HEK293T (cell line): Measurements from ENCODE around the gene RIPK1.

Experiments
- BHLHE40 ChIP-seq: fragments of 450-650 bp; IDR thresholded peaks from 2 replicates; pipeline ENCODE4 v1.6.1; 2016; ENCODE audit warnings: mild to moderate bottlenecking, moderate library complexity, borderline replicate concordance
- CTBP1 ChIP-seq: fragments of 450-650 bp; IDR thresholded peaks from 2 replicates; pipeline ENCODE4 v1.6.1; 2016; ENCODE audit warnings: borderline replicate concordance
- FOXA1 ChIP-seq: fragments of 450-650 bp; IDR thresholded peaks from 2 replicates; pipeline ENCODE4 v1.6.1; 2016; ENCODE audit warnings: mild to moderate bottlenecking
- HDGF ChIP-seq: fragments of 450-650 bp; IDR thresholded peaks from 2 replicates; pipeline ENCODE4 v1.6.1; 2017; ENCODE audit warnings: antibody characterized with exemption, borderline replicate concordance
- L3MBTL2 ChIP-seq: fragments of 450-650 bp; conservative IDR thresholded peaks from 2 replicates; pipeline ENCODE4 v1.6.1; 2016; ENCODE audit warnings: mild to moderate bottlenecking
- SP1 ChIP-seq: fragments of 450-650 bp; IDR thresholded peaks from 2 replicates; pipeline ENCODE4 v1.6.1; 2017
- SUZ12 ChIP-seq: fragments of 450-650 bp; IDR thresholded peaks from 2 replicates; pipeline ENCODE4 v1.6.1; 2016; ENCODE audit warnings: mild to moderate bottlenecking
- ZNF384 ChIP-seq: fragments of 450-650 bp; IDR thresholded peaks from 2 replicates; pipeline ENCODE4 v1.6.1; 2016

DNA sequence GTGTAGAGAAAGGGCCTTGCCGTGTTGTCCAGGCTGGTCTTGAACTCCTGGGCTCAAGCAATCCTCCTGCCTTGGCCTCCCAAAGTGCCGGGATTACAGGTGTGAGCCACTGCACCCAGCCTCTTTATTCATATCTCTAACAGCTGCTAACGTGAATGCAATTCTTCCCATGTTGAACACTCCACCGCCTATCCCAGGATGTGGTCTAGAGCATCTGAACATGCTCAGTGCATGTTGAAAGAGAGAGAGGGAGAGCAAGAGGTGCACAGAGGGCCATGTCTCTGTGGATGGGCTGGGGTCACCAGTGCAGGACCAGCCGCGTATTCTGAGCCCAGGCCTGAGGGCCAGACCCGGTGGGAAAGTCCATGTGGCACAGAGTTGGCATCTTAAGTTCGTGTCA lies 76.3 kb downstream of the RIPK1 start:
- TF ChIP-seq L3MBTL2 (no peak), FOXA1 (no peak), CTBP1 (no peak), SP1 (no peak), SUZ12 (no peak), BHLHE40 (no peak), ZNF384 (no peak), HDGF (no peak)
